Measurements from ENCODE around the gene GALNT8. TPM values are rescaled to one million over a fixed set of nuclear protein-coding genes. Genes with fewer than 3 reads are reported as not detected.

Gene GALNT8
- total RNA-seq, 1 experiment from 2014 or later, result not detected

DNA sequence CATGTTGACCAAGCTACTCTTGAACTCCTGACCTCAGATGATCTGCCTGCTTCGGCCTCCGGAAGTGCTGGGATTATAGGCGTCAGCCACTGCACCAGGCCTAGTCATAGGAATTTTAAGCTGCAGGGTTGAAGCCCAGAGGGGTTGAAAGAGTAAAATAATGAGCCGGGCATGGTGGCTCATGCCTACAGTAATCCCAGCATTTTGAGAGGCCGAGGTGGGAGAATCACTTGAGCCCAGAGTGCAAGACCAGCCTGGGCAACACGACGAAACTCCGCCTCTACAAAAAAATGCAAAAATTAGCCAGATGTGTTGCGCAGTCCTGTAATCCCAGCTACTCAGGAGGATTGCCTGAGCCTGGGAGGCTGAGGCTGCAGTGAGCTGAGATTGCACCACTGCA is 69.6 kb downstream of the GALNT8 start:
- CTCF ChIA-PET, result no interaction called here
- POLR2A ChIA-PET (ENCODE audit: unreplicated experiment), result no interaction called here

GRCh38 chr12:4791497-4791896 is 71.3 kb downstream of the GALNT8 start:
- CTCF ChIA-PET, result no interaction called here
- no peak for TF ChIP-seq CTCF (conservative IDR thresholded peaks at IDR 0.05; ENCODE audit: low read depth, low read length)
- TF ChIP-seq EZH2phosphoT487 (IDR thresholded peaks at IDR 0.05; ENCODE audit: borderline replicate concordance, low read length), result no peak
- no peak for TF ChIP-seq EZH2 (IDR thresholded peaks at IDR 0.05; ENCODE audit: low read length, unreplicated experiment)
- no peaks in the 10 kb centered on the region for H3K36me3 ChIP-seq (ENCODE audit: low read depth, low read length)
- H3K79me2 ChIP-seq (ENCODE audit: low read length), result no peaks in the 10 kb centered on the region
- DNase-seq (no peak), ATAC-seq (no peak)
- H3K9me3 ChIP-seq (ENCODE audit: low read length), result no peaks in the 10 kb centered on the region
- intact Hi-C loops (cut with micrococcal nuclease), result no loop called here
- H3F3A ChIP-seq (ENCODE audit: low read length, unreplicated experiment), result no peaks in the 10 kb centered on the region
- no peaks in the 10 kb centered on the region for H3K4me1 ChIP-seq (ENCODE audit: insufficient read depth, low read length)
- no peak overlapping the region for H3K4me3 ChIP-seq (ENCODE audit: low read length)
- no peak overlapping the region for H3K27ac ChIP-seq (ENCODE audit: low read length)
- BruUV-seq (replicated peaks), result no TSS peak
- H3K9me2 ChIP-seq (replicated peaks; ENCODE audit: low read length), result no peaks in the 10 kb centered on the region
- POLR2A ChIA-PET (ENCODE audit: unreplicated experiment), result no interaction called here
- 0 out of 2 replicates have a peak, but pooled peaks cover 3% of the 10 kb centered on the region for H3K27me3 ChIP-seq (ENCODE audit: low read length)
- H3K4me2 ChIP-seq (ENCODE audit: low read length), result no peak overlapping the region
- no peaks in the 10 kb centered on the region for H4K20me1 ChIP-seq (ENCODE audit: low read length)
- H2AFZ ChIP-seq (ENCODE audit: low read length), result no peak overlapping the region
- H3K9ac ChIP-seq (ENCODE audit: low read length), result no peak overlapping the region

More for the DNA sequence above, 69.6 kb downstream of the GALNT8 start:
- H3K9ac ChIP-seq (ENCODE audit: low read length), result no peak overlapping the region
- no peaks in the 10 kb centered on the region for H3K4me1 ChIP-seq (ENCODE audit: insufficient read depth, low read length)
- H3K79me2 ChIP-seq (ENCODE audit: low read length), result no peaks in the 10 kb centered on the region
- no peaks in the 10 kb centered on the region for H3K36me3 ChIP-seq (ENCODE audit: low read depth, low read length)
- H3K4me3 ChIP-seq (ENCODE audit: low read length), result no peak overlapping the region
- H3K27me3 ChIP-seq (ENCODE audit: low read length), result no peaks in the 10 kb centered on the region
- intact Hi-C loops (cut with micrococcal nuclease), result no loop called here
- DNase-seq (no peak), ATAC-seq (no peak)
- H4K20me1 ChIP-seq (ENCODE audit: low read length), result no peaks in the 10 kb centered on the region
- no peaks in the 10 kb centered on the region for H3F3A ChIP-seq (ENCODE audit: low read length, unreplicated experiment)
- BruUV-seq (replicated peaks), result no TSS peak
- H3K9me2 ChIP-seq (replicated peaks; ENCODE audit: low read length), result no peaks in the 10 kb centered on the region
- no peaks in the 10 kb centered on the region for H3K9me3 ChIP-seq (ENCODE audit: low read length)
- TF ChIP-seq EZH2phosphoT487 (IDR thresholded peaks at IDR 0.05; ENCODE audit: borderline replicate concordance, low read length) (no peak), EZH2 (IDR thresholded peaks at IDR 0.05; ENCODE audit: low read length, unreplicated experiment) (no peak)
- H2AFZ ChIP-seq (ENCODE audit: low read length), result no peak overlapping the region
- no peak overlapping the region for H3K4me2 ChIP-seq (ENCODE audit: low read length)
- no peak overlapping the region for H3K27ac ChIP-seq (ENCODE audit: low read length)

GRCh38 chr12:4794491-4794890 is 74.3 kb downstream of the GALNT8 start:
- intact Hi-C loops (cut with micrococcal nuclease), result no loop called here
- Histone ChIP-seq H3K9me2 (replicated peaks; ENCODE audit: low read length) (no peaks in the 10 kb centered on the region), H3K9ac (ENCODE audit: low read length) (no peak overlapping the region), H3K4me2 (ENCODE audit: low read length) (no peak overlapping the region), H3F3A (ENCODE audit: low read length, unreplicated experiment) (no peaks in the 10 kb centered on the region), H3K4me3 (ENCODE audit: low read length) (no peak overlapping the region), H3K4me1 (ENCODE audit: insufficient read depth, low read length) (no peaks in the 10 kb centered on the region), H4K20me1 (ENCODE audit: low read length) (no peaks in the 10 kb centered on the region), H3K79me2 (ENCODE audit: low read length) (no peaks in the 10 kb centered on the region), H3K9me3 (ENCODE audit: low read length) (no peaks in the 10 kb centered on the region), H3K36me3 (ENCODE audit: low read depth, low read length) (no peaks in the 10 kb centered on the region), H3K27me3 (ENCODE audit: low read length) (peaks cover 4% of the 10 kb centered on the region; the same call in 1 of the 2 replicates), H2AFZ (ENCODE audit: low read length) (no peak overlapping the region), H3K27ac (ENCODE audit: low read length) (no peak overlapping the region)
- no TSS peak for BruUV-seq (replicated peaks)
- ChIA-PET POLR2A (ENCODE audit: unreplicated experiment) (no interaction called here), CTCF (no interaction called here)
- no peak for ATAC-seq
- no peak for TF ChIP-seq EZH2phosphoT487 (IDR thresholded peaks at IDR 0.05; ENCODE audit: borderline replicate concordance, low read length)
- TF ChIP-seq EZH2 (IDR thresholded peaks at IDR 0.05; ENCODE audit: low read length, unreplicated experiment), result no peak
- TF ChIP-seq CTCF (conservative IDR thresholded peaks at IDR 0.05; ENCODE audit: low read depth, low read length), result no peak
- DNase-seq, result no peak

Data from PC-3 (cell line).